Epithelial cell of proximal tubule (primary cell): ENCODE measurements around the gene CAMTA1. TPM values are rescaled to one million over a fixed set of nuclear protein-coding genes. Genes with fewer than 3 reads are reported as not detected.
"Not testable (repeated sequence)": the region's sequence is repeated elsewhere in the genome, so short reads cannot be mapped to it uniquely, and the experiment has no call there.

Experiments
- DNase-seq: peaks from one replicate; pipeline ENCODE4 v3.0.0-alpha.2; 2011; ENCODE audit warnings: low read depth
- H3K4me3 ChIP-seq: 2 replicates; pipeline ENCODE4 v1.5.1; 2011; ENCODE audit warnings: low read depth, mild to moderate bottlenecking, low read length
- CTCF ChIP-seq: conservative IDR thresholded peaks from 2 replicates; pipeline ENCODE4 v1.5.1; 2012; ENCODE audit warnings: low read depth, mild to moderate bottlenecking, low read length
- total RNA-seq: library from RNA; depleted of rRNA; stranded (reverse); fragments of >200 nt; gene quantifications from 2 replicates; pipeline ENCODE4 v1.2.3, GENCODE V29; 2015

CAMTA1 gene
- total RNA-seq, 1 donor from 2014 or later = 79.2 TPM

GRCh38 chr1:7705908-7706216 is 920.6 kb downstream of the CAMTA1 start:
- no peak for DNase-seq
- H3K4me3 ChIP-seq = no peak overlapping the region
- TF ChIP-seq CTCF = no peak

GRCh38 chr1:7707527-7707926 is 922.3 kb downstream of the CAMTA1 start:
- DNase-seq = no peak
- TF ChIP-seq CTCF = no peak
- no peak overlapping the region for H3K4me3 ChIP-seq

- H3K4me3 ChIP-seq, DNase-seq: not testable (repeated sequence)
Measured at GRCh38 chr1:7708065-7708464, 922.8 kb downstream of the CAMTA1 start.

- no peak overlapping the region for H3K4me3 ChIP-seq
- TF ChIP-seq CTCF = no peak
- no peak for DNase-seq
Measured at GRCh38 chr1:7710859-7711258, 925.6 kb downstream of the CAMTA1 start.

- H3K4me3 ChIP-seq = no peak overlapping the region
- no peak for DNase-seq
- TF ChIP-seq CTCF = no peak
Measured at GRCh38 chr1:7712731-7713323, 927.6 kb downstream of the CAMTA1 start.

- TF ChIP-seq CTCF = no peak
- DNase-seq = no peak
- no peak overlapping the region for H3K4me3 ChIP-seq
Measured at GRCh38 chr1:7716506-7716905, 931.3 kb downstream of the CAMTA1 start.

GRCh38 chr1:7717748-7718368 is 932.6 kb downstream of the CAMTA1 start:
- no peak for TF ChIP-seq CTCF
- H3K4me3 ChIP-seq = no peak overlapping the region
- no peak for DNase-seq
